ENCODE results near the gene ARHGEF28.

ARHGEF28 gene

DNA sequence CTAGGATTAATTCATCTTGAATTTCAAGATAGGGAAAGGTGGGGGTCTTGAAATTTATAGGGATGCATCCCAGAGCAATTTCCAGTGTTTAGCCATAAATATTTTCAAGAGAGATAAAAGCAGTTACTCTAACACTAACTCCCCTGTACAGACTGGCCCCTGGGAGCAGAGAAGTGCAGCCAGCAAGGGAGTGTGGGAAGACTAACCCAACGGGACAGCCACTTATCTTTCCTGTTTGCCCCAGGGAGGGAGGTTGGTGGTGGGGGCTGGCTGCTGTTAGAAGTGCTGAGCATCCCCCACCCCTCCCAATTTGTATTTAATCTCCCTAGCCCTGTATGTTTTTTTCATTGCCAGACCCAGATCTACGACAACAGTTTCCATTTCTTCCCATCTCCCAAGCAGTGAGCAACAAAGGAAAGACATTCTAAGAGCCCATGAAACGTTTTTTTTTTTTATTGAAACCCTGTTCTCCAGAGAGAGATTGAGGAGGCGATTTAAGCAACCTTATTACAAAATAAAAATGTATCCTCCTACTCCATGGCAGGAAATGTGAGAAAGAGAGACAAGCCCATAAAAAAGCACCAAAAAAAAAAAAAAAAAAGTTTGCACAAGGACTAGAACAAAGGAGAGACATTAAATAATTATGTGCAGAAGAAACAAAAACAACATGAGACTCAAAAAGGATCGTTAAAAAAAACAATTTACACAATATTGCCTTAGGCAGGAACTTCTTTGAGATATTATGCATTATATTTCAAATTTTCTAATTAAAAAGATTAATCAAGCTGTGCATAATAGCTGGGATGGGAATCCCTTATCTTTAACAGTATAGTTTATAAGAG is 343.4 kb downstream of the ARHGEF28 start:
- TF ChIP-seq, protein P1, sequence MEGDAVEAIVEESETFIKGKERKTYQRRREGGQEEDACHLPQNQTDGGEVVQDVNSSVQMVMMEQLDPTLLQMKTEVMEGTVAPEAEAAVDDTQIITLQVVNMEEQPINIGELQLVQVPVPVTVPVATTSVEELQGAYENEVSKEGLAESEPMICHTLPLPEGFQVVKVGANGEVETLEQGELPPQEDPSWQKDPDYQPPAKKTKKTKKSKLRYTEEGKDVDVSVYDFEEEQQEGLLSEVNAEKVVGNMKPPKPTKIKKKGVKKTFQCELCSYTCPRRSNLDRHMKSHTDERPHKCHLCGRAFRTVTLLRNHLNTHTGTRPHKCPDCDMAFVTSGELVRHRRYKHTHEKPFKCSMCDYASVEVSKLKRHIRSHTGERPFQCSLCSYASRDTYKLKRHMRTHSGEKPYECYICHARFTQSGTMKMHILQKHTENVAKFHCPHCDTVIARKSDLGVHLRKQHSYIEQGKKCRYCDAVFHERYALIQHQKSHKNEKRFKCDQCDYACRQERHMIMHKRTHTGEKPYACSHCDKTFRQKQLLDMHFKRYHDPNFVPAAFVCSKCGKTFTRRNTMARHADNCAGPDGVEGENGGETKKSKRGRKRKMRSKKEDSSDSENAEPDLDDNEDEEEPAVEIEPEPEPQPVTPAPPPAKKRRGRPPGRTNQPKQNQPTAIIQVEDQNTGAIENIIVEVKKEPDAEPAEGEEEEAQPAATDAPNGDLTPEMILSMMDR (IDR thresholded peaks at IDR 0.05; ENCODE audit: borderline replicate concordance, control extremely low read depth, extremely low read depth, insufficient read depth, missing control alignments): no peak
- no peak for DNase-seq (ENCODE audit: low spot score)
- in situ Hi-C loops (cut with MboI; ENCODE audit: low sequenced_read_pairs, unreplicated experiment): no loop called here

DNA sequence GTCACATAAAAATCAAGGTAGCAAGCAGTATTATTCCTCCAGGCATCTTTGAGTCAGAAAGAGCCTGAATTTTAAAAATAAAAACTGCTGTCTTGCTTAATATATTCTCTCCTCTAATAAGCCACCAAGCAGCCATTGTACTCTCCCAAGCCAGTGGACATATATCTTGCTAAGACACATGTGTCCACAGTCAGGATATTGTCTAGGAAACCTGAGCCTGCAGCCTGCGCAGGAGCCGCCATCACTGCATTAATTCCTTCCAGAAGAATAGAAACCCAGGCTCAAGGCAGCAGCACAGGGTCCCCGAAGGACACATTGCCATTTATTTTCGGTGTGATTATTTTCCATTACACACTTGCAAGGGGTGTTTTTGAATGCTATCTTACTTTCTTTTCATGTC is 345.3 kb downstream of the ARHGEF28 start:
- in situ Hi-C loops (cut with MboI; ENCODE audit: low sequenced_read_pairs, unreplicated experiment): no loop called here
- DNase-seq (ENCODE audit: low spot score): no peak
- TF ChIP-seq, protein P1 (IDR thresholded peaks at IDR 0.05; ENCODE audit: borderline replicate concordance, control extremely low read depth, extremely low read depth, insufficient read depth, missing control alignments): no peak

DNA sequence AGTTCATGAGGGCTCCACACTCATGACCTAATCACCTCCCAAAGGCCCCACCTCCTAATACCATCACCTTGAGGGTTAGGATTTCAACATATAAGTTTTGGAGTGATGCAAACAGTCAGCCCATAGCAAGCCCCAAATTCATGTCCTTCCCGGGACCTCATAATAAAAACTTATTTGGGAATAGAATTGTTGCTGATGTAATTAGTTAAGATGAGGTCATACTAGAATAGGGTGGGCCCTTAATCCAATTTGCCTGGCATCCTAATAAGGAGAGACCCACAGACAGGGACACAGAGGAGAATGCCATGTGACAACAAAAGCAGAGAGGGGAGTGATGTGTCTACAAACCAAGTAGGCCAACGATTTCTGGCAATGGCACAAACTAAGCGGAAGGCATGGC is 347.1 kb downstream of the ARHGEF28 start:
- no peak for DNase-seq (ENCODE audit: low spot score)
- TF ChIP-seq, protein P1 (IDR thresholded peaks at IDR 0.05; ENCODE audit: borderline replicate concordance, control extremely low read depth, extremely low read depth, insufficient read depth, missing control alignments): no peak
- in situ Hi-C loops (cut with MboI; ENCODE audit: low sequenced_read_pairs, unreplicated experiment): no loop called here

DNA sequence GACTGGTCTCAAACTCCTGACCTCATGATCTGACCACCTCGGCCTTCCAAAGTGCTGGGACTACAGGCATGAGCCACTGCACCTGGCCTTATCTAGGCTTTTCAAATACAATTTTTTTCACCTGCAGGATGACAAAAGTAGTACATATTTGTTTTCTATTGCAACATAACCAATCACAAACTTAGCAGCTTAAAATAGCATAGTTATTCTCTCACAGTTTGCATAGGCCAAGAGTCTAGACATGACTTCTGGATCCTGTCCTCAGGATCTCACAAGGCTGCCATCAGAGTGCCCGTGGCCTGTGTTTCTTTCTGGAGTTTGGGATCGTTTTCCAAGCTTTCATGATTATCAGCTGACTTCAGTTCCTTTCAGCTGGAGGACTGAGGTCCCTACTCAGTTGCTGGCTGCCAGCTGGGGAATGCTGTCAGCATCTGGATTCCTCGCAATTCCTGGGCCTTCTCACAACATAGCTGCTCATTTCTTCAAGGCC is 348.9 kb downstream of the ARHGEF28 start:
- DNase-seq (ENCODE audit: low spot score): no peak
- TF ChIP-seq, protein P1 (IDR thresholded peaks at IDR 0.05; ENCODE audit: borderline replicate concordance, control extremely low read depth, extremely low read depth, insufficient read depth, missing control alignments): no peak
- in situ Hi-C loops (cut with MboI; ENCODE audit: low sequenced_read_pairs, unreplicated experiment): no loop called here

DNA sequence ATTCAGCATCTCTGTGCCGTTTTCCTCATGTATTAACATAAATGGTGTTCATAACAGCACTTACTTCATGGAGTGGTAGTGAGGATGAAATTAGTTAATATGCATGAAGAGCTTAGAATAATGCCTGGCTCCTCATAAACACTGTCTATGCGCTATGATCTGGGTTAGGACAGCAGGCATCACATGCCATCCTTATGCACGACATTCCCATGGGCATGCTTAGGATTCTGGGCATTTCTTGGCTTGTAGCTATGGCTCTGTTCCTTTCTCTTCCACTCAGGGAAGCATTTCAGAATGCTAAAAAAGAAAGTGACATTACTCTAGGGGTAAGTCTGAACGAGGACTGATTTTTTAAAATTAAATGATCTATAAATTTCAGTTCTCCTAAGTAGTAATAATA is 349.8 kb downstream of the ARHGEF28 start:
- DNase-seq (ENCODE audit: low spot score): no peak
- TF ChIP-seq, protein P1 (IDR thresholded peaks at IDR 0.05; ENCODE audit: borderline replicate concordance, control extremely low read depth, extremely low read depth, insufficient read depth, missing control alignments): no peak
- in situ Hi-C loops (cut with MboI; ENCODE audit: low sequenced_read_pairs, unreplicated experiment): no loop called here

GRCh38 chr5:73977146-73977545 is 351.1 kb downstream of the ARHGEF28 start:
- TF ChIP-seq, protein P1 (IDR thresholded peaks at IDR 0.05; ENCODE audit: borderline replicate concordance, control extremely low read depth, extremely low read depth, insufficient read depth, missing control alignments): no peak
- in situ Hi-C loops (cut with MboI; ENCODE audit: low sequenced_read_pairs, unreplicated experiment): no loop called here
- no peak for DNase-seq (ENCODE audit: low spot score)
